ENCODE measurements around the gene KLHL30.
"Not testable (repeated sequence)": the region's sequence is repeated elsewhere in the genome, so short reads cannot be mapped to it uniquely, and the experiment has no call there.

Gene KLHL30

DNA sequence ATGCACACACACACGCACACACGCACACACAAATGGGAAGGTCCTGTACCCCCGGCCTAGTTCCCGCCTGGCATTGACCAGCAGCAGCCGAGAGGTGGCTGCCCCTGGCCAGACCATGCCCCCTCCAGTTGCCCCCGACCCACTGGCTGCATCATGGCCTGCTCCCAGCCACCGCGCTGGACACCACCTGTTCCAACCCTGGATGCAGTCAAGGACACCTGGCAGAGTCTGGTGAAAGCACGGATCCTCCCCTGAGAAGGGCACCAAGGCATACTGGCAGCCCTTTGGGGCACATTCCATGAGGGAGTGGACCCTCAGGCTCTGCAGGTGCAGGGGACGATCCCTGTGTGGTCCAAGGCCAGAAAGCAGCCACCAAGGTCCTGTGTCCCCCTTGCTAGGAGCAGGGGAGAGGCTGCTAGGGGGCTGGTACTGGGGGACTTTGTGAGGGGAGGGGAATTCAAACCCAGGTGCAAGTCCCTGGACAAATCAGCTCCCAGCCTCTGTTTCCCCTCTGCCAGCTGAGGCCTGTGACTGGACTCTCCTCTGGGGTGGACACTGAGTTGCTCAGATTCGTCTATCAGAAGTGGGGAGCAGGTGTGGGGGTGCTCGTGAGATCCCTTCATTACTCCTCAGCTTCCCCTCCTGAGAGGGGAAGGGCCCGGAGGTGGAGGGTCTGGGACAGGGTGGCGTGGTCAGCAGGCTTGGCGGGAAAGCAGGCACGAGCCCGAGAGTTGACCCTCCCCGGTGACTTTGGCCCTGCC lies 34.8 kb upstream of the KLHL30 start:
- no peak for DNase-seq

DNA sequence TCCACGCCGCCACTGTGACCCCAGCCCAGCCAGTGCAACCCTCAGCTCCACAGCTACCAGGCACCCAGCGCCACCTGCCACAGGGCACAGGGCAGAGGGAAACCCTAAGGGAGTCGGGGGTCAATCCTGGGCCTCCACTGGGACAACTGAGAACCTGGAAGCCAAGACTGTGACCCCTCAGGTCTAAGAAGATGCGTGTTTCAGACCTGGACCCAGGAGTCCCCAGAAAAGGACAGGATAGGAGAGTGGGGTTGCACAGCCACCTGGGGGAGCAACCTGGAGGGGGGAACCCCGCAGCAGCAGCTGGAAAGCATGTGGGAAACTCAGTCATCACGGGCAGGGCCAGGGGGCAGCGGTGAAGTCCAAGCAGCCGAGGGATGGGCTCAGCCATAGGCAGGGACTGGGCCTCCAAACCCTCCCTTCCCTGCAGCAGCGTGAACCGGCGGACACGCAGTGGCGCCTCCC lies 34.2 kb upstream of the KLHL30 start:
- DNase-seq, result no peak

- no peak for DNase-seq
Measured at GRCh38 chr2:238104691-238105371, 33.6 kb upstream of the KLHL30 start.

GRCh38 chr2:238105506-238106338 lies 32.7 kb upstream of the KLHL30 start:
- no peak for DNase-seq

DNA sequence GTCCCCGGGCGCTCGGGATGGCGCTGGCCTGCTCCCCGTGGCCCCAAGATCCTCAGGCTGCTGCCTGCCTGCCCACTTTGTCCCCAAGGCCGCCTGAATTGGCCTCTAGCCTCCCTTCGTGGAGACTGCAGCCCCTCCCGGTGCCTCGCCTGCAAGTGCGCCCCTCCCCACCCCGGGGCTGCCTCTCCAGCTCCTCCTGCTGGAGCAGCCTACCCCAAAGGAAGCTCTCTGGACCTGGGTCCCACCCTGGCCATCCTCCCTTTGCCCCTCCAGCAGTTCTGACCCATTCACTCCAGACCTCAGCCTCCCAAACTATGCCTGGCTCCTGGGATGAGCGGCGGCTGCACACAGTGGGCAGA lies 32.1 kb upstream of the KLHL30 start:
- DNase-seq, result no peak

- no peak for DNase-seq
Measured at GRCh38 chr2:238106698-238107524, 31.6 kb upstream of the KLHL30 start.

- no peak for DNase-seq
Measured at GRCh38 chr2:238107525-238108422, 30.7 kb upstream of the KLHL30 start.

- no peak for DNase-seq
Measured at GRCh38 chr2:238108423-238109183, 29.9 kb upstream of the KLHL30 start.

DNA sequence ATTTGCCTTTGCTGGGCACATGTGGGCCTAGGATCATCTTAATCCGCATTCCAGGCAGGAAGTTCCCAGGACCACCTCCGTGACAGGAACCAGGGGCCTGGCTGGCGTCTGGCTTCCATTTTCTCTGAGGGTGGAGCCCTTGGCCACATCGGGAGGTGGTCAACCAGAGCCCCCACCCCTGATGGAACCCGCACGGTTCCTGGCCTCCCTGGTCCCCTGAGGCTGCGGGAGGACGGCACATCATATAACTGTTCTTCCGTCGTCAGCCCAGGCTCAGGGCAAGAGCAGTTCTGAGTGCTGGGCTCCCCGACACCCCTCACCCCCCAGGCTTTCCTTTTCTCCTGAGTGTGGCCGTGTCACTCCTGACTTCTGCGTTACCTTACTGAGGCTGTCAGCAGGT lies 24.9 kb upstream of the KLHL30 start:
- no peak for DNase-seq

DNA sequence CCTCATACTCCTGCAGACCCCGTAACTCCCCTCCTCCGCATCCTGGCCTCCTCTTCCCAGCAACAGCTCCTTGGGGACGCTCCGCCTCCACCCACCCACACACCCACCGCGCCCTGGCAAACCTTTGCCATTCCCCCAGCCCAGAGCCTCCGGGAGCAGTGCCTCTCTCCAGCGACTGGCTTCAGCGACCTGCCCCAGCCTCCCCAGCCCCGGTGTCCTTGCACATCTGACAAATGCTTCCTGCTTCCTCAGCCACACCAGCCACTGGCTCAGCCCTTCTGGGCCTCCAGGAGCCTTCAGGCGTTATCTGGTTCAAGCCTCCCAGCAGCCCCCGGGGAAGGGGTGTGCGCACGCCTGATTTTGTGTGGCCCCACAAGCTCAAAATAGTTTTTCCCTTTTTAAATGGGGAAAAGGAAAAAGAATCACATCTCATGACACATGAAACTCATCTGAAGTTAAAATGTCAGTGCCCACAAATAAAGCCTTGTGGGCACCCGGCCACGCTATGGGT lies 24.1 kb upstream of the KLHL30 start:
- DNase-seq, result no peak

GRCh38 chr2:238114851-238115660 lies 23.4 kb upstream of the KLHL30 start:
- no peak for DNase-seq

DNA sequence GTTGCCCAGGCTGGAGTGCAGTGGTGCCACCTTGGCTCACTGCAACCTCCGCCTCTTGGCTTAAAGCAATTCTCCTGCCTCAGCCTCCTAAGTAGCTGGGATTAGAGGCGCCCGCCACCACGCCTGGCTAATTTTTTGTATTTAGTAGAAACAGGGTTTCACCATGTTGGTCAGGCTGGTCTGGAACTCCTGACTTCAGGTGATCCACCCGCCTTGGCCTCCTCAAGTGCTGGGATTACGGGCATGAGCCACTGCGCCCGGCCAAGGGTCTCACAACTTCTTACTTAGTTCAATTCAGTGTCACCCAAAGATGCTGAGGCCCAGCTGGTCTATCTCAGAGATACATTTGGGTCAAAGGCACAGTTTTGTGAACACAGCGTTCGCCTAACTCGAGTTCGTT lies 22.8 kb upstream of the KLHL30 start:
- DNase-seq, result not testable (repeated sequence)

DNA sequence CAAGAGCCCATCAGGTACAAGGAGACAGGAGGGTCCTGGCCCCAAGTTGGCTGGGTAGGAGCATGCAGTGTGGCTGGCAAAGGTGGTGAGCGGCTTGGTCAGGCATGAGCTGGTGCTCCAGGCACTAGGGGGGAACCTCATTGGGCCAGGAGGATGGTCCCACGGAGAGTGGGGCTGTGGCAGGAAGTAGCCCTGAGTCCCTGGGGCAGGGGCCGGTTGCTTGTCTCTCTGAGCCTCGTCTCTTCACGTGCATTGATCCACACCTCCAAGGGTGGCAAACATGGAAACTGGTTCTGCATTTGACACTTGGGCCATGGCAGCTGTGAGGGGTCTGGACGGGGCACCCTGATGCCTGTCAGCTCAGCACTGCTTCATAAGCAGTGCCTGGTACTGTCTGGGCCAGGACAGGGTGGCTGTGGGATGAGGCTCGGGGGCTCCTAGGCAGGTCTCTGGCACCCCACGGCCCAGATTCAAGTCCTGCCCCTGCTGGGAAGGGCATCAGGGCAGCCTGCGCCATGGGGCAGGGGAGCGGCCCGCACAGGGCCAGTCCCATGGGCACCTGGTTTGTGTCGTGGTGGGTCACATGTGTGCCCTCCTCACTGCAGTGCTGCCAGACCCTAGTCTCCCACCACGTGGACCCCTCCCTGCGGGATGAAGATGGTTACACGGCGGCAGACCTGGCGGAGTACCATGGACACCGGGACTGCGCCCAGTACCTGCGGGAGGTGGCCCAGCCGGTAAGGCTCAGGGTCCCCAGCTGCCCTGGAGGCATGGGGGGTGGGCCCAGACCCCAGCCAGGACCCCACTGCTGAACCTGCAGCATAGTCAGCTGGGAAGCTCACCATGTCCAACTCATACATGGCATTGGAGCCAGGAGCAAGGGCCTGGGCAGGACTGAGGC lies 21.9 kb upstream of the KLHL30 start:
- no peak for DNase-seq

GRCh38 chr2:238117199-238118154 lies 21.0 kb upstream of the KLHL30 start:
- DNase-seq, result no peak

DNA sequence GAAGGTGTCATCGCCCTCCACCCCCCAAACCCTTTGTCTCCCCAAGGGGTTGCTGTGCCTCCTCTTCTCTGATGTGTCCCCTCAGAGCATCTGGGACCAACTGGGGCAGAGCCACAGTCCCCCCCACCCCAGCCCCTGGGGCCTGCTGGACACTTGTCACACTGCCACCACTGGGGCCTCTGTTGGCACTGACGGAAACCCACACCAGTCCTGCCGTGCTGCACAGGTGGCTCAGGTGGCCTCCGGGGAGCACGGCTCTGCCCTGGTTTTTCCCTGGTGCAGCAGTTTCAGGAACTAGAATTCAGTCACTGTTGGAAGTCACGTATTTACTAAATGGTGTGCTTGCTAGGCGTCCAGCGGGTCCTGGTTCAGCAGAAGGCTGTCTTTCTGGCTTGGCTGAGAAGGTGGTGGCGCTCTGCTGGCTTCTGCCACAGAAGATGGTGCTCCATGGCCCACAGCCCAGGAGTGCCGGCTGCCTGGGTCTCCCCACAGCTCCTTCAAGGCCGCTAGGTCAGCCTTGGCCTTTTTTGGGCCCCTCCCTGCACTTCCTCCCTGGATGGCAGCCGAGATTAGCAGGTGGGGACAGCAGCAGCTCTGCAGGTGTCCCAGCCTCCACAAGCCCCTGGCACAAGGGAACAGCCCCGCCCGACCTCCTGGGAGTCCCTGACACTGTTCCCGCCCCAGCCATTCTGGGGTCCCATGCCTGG lies 18.6 kb upstream of the KLHL30 start:
- DNase-seq, result no peak

GRCh38 chr2:238120463-238121298 lies 17.8 kb upstream of the KLHL30 start:
- no peak for DNase-seq

Data from effector CD4-positive, alpha-beta T cell (primary cell).